ENCODE data around the gene NAALADL2. TPM values are rescaled to one million over a fixed set of nuclear protein-coding genes. Genes with fewer than 3 reads are reported as not detected.

NAALADL2 gene
- total RNA-seq, 1 experiment from 2014 or later: 2.7 TPM

DNA sequence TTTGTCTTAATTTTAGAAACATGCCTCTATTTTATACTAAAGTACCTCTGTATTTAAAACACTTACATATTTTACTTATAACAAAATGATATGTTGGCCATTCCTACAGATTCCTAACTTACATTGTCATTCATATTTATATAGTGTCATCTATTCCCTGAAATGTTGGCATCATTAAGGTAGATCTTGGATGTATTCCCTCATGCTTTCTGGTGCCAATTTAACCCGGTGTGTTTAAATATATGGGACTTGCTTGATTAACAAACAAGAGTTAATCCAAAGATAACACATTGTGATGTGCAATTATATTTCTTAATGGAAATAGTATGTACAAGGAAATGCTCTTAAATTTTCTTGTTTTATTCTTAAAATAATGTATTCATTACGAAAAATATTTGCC, 352.3 kb downstream of the NAALADL2 start:
- DNase-seq (ENCODE audit: low read depth, low spot score): no peak
- no peak for ATAC-seq
- no peak overlapping the region for H3K27ac ChIP-seq (ENCODE audit: low read length)
- in situ Hi-C loops (cut with HindIII; ENCODE audit: low pct_unique_long_range_greater_than_20kb, low sequenced_read_pairs): no loop called here
- no peaks in the 10 kb centered on the region for H3K36me3 ChIP-seq (ENCODE audit: control insufficient read depth, insufficient read depth, low read length)
- CTCF ChIA-PET: no interaction called here
- intact Hi-C loops (cut with micrococcal nuclease; ENCODE audit: unreplicated experiment): no loop called here
- no TSS peak for BruUV-seq (replicated peaks)
- POLR2A ChIA-PET: no interaction called here
- no peaks in the 10 kb centered on the region for H3K9me3 ChIP-seq (ENCODE audit: control insufficient read depth, insufficient read depth, low read depth, low read length)
- H3K4me1 ChIP-seq (ENCODE audit: control insufficient read depth, insufficient read depth, low read length): no peaks in the 10 kb centered on the region
- no peak for TF ChIP-seq CTCF (IDR thresholded peaks at IDR 0.05)
- no peak for TF ChIP-seq SIN3A (IDR thresholded peaks at IDR 0.05; ENCODE audit: borderline replicate concordance, insufficient read depth, low read depth, low read length)
- no peaks in the 10 kb centered on the region for H3K27me3 ChIP-seq (ENCODE audit: control insufficient read depth, insufficient read depth, low read length)
- H3K4me3 ChIP-seq (ENCODE audit: low read depth in 2 of 2, low read length in 2 of 2): no peak overlapping the region

GRCh38 chr3:175212896-175213295, 353.8 kb downstream of the NAALADL2 start:
- H3K27ac ChIP-seq (ENCODE audit: low read length): no peak overlapping the region
- no TSS peak for BruUV-seq (replicated peaks)
- in situ Hi-C loops (cut with HindIII; ENCODE audit: low pct_unique_long_range_greater_than_20kb, low sequenced_read_pairs): no loop called here
- no peak overlapping the region for H3K4me3 ChIP-seq (ENCODE audit: low read depth in 2 of 2, low read length in 2 of 2)
- POLR2A ChIA-PET: no interaction called here
- H3K9me3 ChIP-seq (ENCODE audit: control insufficient read depth, insufficient read depth, low read depth, low read length): no peaks in the 10 kb centered on the region
- no peaks in the 10 kb centered on the region for H3K36me3 ChIP-seq (ENCODE audit: control insufficient read depth, insufficient read depth, low read length)
- CTCF ChIA-PET: no interaction called here
- ATAC-seq: no peak
- no peak for TF ChIP-seq REST (IDR thresholded peaks at IDR 0.05; ENCODE audit: insufficient read depth in 1 of 2, low read depth in 2 of 2, low read length in 1 of 2)
- TF ChIP-seq SIN3A (IDR thresholded peaks at IDR 0.05; ENCODE audit: borderline replicate concordance, insufficient read depth, low read depth, low read length): no peak
- TF ChIP-seq CTCF (IDR thresholded peaks at IDR 0.05): no peak
- no peak for TF ChIP-seq TCF7L2 (IDR thresholded peaks at IDR 0.05; ENCODE audit: low read depth, low read length)
- TF ChIP-seq POLR2AphosphoS5 (IDR thresholded peaks at IDR 0.05; ENCODE audit: low read depth, low read length): no peak
- DNase-seq (ENCODE audit: low read depth, low spot score): no peak
- no peaks in the 10 kb centered on the region for H3K27me3 ChIP-seq (ENCODE audit: control insufficient read depth, insufficient read depth, low read length)
- intact Hi-C loops (cut with micrococcal nuclease; ENCODE audit: unreplicated experiment): no loop called here
- no peaks in the 10 kb centered on the region for H3K4me1 ChIP-seq (ENCODE audit: control insufficient read depth, insufficient read depth, low read length)

DNA sequence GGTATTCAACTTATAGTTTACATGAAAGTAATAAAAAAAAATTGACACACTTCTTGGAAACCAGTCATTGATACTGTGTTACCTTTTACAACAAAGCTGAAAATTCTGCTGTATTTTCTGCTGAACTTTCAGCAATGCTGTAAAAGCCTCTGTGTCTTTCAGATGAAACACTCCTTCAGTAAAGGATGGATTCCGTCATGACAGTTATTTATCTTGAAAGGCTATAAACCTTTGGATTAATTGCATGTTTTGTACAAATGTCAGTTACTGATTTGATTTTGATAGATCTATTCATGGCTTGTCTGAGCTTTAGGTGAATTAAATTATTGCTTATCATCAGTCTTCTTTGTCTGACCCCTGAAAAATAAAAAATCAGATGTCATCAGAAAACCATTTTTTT, 355.1 kb downstream of the NAALADL2 start:
- in situ Hi-C loops (cut with HindIII; ENCODE audit: low pct_unique_long_range_greater_than_20kb, low sequenced_read_pairs): no loop called here
- CTCF ChIA-PET: no interaction called here
- POLR2A ChIA-PET: interaction anchor here (0.7 kb wide), 1 partner anchor 431 kb away, joined by 3 read pairs; no protein-coding TSS in a partner anchor
- no peaks in the 10 kb centered on the region for H3K36me3 ChIP-seq (ENCODE audit: control insufficient read depth, insufficient read depth, low read length)
- H3K4me1 ChIP-seq (ENCODE audit: control insufficient read depth, insufficient read depth, low read length): no peaks in the 10 kb centered on the region
- no peaks in the 10 kb centered on the region for H3K27me3 ChIP-seq (ENCODE audit: control insufficient read depth, insufficient read depth, low read length)
- no peak for TF ChIP-seq SIN3A (IDR thresholded peaks at IDR 0.05; ENCODE audit: borderline replicate concordance, insufficient read depth, low read depth, low read length)
- TF ChIP-seq REST (IDR thresholded peaks at IDR 0.05; ENCODE audit: insufficient read depth in 1 of 2, low read depth in 2 of 2, low read length in 1 of 2): no peak
- intact Hi-C loops (cut with micrococcal nuclease; ENCODE audit: unreplicated experiment): no loop called here
- H3K9me3 ChIP-seq (ENCODE audit: control insufficient read depth, insufficient read depth, low read depth, low read length): no peaks in the 10 kb centered on the region
- H3K4me3 ChIP-seq (ENCODE audit: low read depth in 2 of 2, low read length in 2 of 2): no peak overlapping the region
- DNase-seq (ENCODE audit: low read depth, low spot score): no peak
- no peak for ATAC-seq
- no TSS peak for BruUV-seq (replicated peaks)
- H3K27ac ChIP-seq (ENCODE audit: low read length): no peak overlapping the region
